Measurements from ENCODE around the gene FLYWCH1. TPM values are rescaled to one million over a fixed set of nuclear protein-coding genes. Genes with fewer than 3 reads are reported as not detected.
A peak's percentile ranks its signal among the peaks of the same experiment; 100 is the strongest.
"Not testable (repeated sequence)": the region's sequence is repeated elsewhere in the genome, so short reads cannot be mapped to it uniquely, and the experiment has no call there.

Gene FLYWCH1
- total and polyA plus RNA-seq, 12 donors: 22.1 to 42.3 (median 32.8) TPM

GRCh38 chr16:2925951-2926649, 14.4 kb downstream of the FLYWCH1 start:
- WGBS, 2 donors: 75 to 80% methylated on average over 9 of the region's 9 CpGs
- intact Hi-C loops (cut with DNase I): loop anchor here in 3 of 10 donors (5.0 to 10.0 kb wide), 3 partner anchors 54 to 91 kb away; partner anchors contain the start of genes PKMYT1 (in 1 of the 3) and ZG16B (in 1 of the 3)
- peaks cover 0 to 11% (median 9%) of the 10 kb centered on the region in 9 donors for H3K4me1 ChIP-seq
- no peak for ATAC-seq
- H3K27me3 ChIP-seq: no peaks in the 10 kb centered on the region
- H3K4me3 ChIP-seq: no peak overlapping the region
- DNase-seq: no peak
- H3K27ac ChIP-seq: no peak overlapping the region
- peaks cover 0 to 53% (median 14%) of the 10 kb centered on the region in 9 donors for H3K36me3 ChIP-seq
- H3K9me3 ChIP-seq: no peaks in the 10 kb centered on the region
- no peak for TF ChIP-seq CTCF (IDR thresholded peaks at IDR 0.05)

GRCh38 chr16:2926650-2926999, 14.9 kb downstream of the FLYWCH1 start:
- peaks cover 0 to 11% (median 9%) of the 10 kb centered on the region in 9 donors for H3K4me1 ChIP-seq
- no peaks in the 10 kb centered on the region for H3K27me3 ChIP-seq
- no peak for TF ChIP-seq CTCF (IDR thresholded peaks at IDR 0.05)
- DNase-seq: no peak
- 77 to 78% methylated on average over 5 of the region's 5 CpGs for WGBS, 2 donors
- no peak for ATAC-seq
- no peaks in the 10 kb centered on the region for H3K9me3 ChIP-seq
- no peak overlapping the region for H3K27ac ChIP-seq
- H3K4me3 ChIP-seq: peak overlapping the region in 6 of 10 donors; percentile 22 to 33 (median 30)
- intact Hi-C loops (cut with DNase I): loop anchor here in 3 of 10 donors (5.0 to 10.0 kb wide), 3 partner anchors 54 to 92 kb away; partner anchors contain the start of genes PKMYT1 (in 1 of the 3) and ZG16B (in 1 of the 3)
- H3K36me3 ChIP-seq: peaks cover 0 to 53% (median 14%) of the 10 kb centered on the region in 9 donors

- Histone ChIP-seq H3K4me3 (peak overlapping the region in 6 of 10 donors; percentile 22 to 33 (median 30)), H3K36me3 (peaks cover 0 to 53% (median 14%) of the 10 kb centered on the region in 9 donors)
- peak; percentile 93 to 99 (median 95) for TF ChIP-seq CTCF (IDR thresholded peaks at IDR 0.05)
These were observed 15.4 kb downstream of the FLYWCH1 start for GRCh38 chr16:2927010-2927646.

GRCh38 chr16:2928151-2928550, 16.4 kb downstream of the FLYWCH1 start:
- not testable (repeated sequence) for H3K4me3 ChIP-seq, DNase-seq, H3K27ac ChIP-seq, ATAC-seq, H3K9me3 ChIP-seq, H3K27me3 ChIP-seq
- H3K36me3 ChIP-seq: peaks cover 0 to 52% (median 16%) of the 10 kb centered on the region in 9 donors
- WGBS, 2 donors: 87% methylated on average over 4 of the region's 4 CpGs
- peaks cover 0 to 11% (median 9%) of the 10 kb centered on the region in 9 donors for H3K4me1 ChIP-seq
- intact Hi-C loops (cut with DNase I): loop anchor here in 3 of 10 donors (5.0 to 10.0 kb wide), 3 partner anchors 54 to 93 kb away; partner anchors contain the start of genes PKMYT1 (in 1 of the 3) and ZG16B (in 1 of the 3)

More at GRCh38 chr16:2927010-2927646, 15.4 kb downstream of the FLYWCH1 start:
- Histone ChIP-seq H3K27me3 (no peaks in the 10 kb centered on the region), H3K27ac (no peak overlapping the region), H3K9me3 (no peaks in the 10 kb centered on the region), H3K4me1 (peaks cover 0 to 11% (median 9%) of the 10 kb centered on the region in 9 donors)
- DNase-seq: peak; percentile 82 to 84
- intact Hi-C loops (cut with DNase I): loop anchor here in 3 of 10 donors (5.0 to 10.0 kb wide), 3 partner anchors 55 to 92 kb away; partner anchors contain the start of genes PKMYT1 (in 1 of the 3) and ZG16B (in 1 of the 3)
- WGBS, 2 donors: 6% methylated on average over 19 of the region's 19 CpGs
- ATAC-seq: peak; percentile 80 to 93 (median 89)

Measured in heart right ventricle (tissue), 16 donors.